Spinal cord (tissue), 10 donors: Measurements from ENCODE around the gene PTPMT1. TPM values are rescaled to one million over a fixed set of nuclear protein-coding genes. Genes with fewer than 3 reads are reported as not detected.

Experiments
- DNase-seq, 6 donors: peaks; one replicate each; pipeline versions ENCODE4 v3.0.0 to v3.0.0-alpha.2; 2013 to 2015; ENCODE audit warnings: low spot score in 6 of 6, low read depth in 4 of 6
- H3K27ac ChIP-seq: one replicate; pipeline ENCODE4 v1.5.1; 2013; ENCODE audit warnings: low read depth, low read length, control low read depth
- H3K27me3 ChIP-seq: one replicate; pipeline ENCODE4 v1.6.1; 2013; ENCODE audit warnings: low read length; ENCODE audit not compliant: control insufficient read depth, insufficient read depth
- H3K36me3 ChIP-seq: one replicate; pipeline ENCODE4 v1.6.1; 2013; ENCODE audit warnings: low read length; ENCODE audit not compliant: control insufficient read depth, insufficient read depth
- H3K4me1 ChIP-seq: one replicate; pipeline ENCODE4 v1.6.1; 2013; ENCODE audit warnings: low read length; ENCODE audit not compliant: control insufficient read depth, insufficient read depth
- H3K4me3 ChIP-seq: one replicate; pipeline ENCODE4 v1.5.1; 2013; ENCODE audit warnings: low read depth, low read length, control low read depth
- H3K9me3 ChIP-seq: one replicate; pipeline ENCODE4 v1.6.1; 2013; ENCODE audit warnings: low read length; ENCODE audit not compliant: control insufficient read depth, insufficient read depth
- WGBS: methylation state at CpG from one replicate; pipeline ENCODE4 v1.1.5; 2013; ENCODE audit warnings: missing lambda C conversion rate; ENCODE audit not compliant: insufficient coverage; 5-methylcytosine and 5-hydroxymethylcytosine counted together
- polyA plus RNA-seq, 2 donors: library from polyadenylated mRNA; unstranded; fragments of 120-200 nt; gene quantifications; one replicate each; pipeline ENCODE4 v1.2.1, GENCODE V29; 2013; ENCODE audit not compliant: insufficient read length in 2 of 2
- total RNA-seq, 2 donors: library from RNA; depleted of rRNA in 1 of 2; stranded (reverse); fragments of 120-200 nt in 1 of 2; fragments of >200 nt in 1 of 2; gene quantifications; one replicate each; pipeline versions ENCODE4 v1.2.3 to v1.2.4, GENCODE V29; 2013 to 2014
- donor health status: healthy.

Gene PTPMT1
- total and polyA plus RNA-seq, 4 donors: 41.8 to 83.7 (median 78.3) TPM

DNA sequence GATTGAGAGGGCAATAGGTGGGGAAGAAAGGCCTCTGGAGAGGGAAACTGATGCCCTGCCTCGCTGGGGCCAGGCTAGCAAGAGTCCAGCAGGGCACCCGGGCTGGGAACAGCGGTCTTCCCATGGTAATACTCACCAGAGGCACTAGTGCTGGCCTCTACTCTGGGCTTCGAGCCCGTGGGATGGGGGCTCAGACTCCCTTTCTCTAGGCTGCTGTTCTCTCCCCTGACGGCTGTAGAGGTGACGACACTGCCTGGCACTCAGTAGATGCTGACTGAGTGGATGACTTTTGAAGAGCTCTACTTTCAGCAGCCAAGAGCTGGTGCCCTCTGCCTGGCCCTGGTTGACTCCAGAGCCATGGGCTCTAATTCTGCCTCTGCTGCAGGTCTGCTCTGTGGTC, 29.6 kb downstream of the PTPMT1 start:
- DNase-seq: no peak
- Histone ChIP-seq H3K27ac (no peak overlapping the region), H3K9me3 (no peaks in the 10 kb centered on the region), H3K4me1 (peaks cover 37% of the 10 kb centered on the region), H3K4me3 (no peak overlapping the region), H3K36me3 (peaks cover 7% of the 10 kb centered on the region), H3K27me3 (peaks cover 2% of the 10 kb centered on the region)
- 58% methylated on average over 7 of the region's 7 CpGs for whole genome bisulfite sequencing

DNA sequence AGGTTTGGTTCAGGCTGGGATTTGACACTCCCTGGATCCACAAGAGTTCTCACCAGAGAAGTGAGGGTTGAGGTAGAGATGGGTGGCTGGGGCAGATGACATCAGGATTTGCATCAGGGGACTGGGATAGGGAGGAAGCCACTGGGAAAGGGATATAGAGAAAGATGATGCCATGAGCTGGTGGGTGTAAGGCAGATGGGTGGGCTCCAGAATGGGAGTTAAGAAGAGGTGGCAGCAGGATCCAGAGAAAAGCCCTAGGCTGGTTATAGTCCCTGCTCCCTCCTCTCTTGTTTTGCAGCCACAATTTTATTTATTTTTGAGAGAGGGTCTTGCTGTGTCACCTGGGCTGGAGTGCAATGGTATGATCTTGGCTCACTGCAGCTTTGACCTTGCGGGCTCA, 30.6 kb downstream of the PTPMT1 start:
- 89% methylated on average over 1 of the region's 1 CpG for WGBS
- H3K4me1 ChIP-seq: peaks cover 32% of the 10 kb centered on the region
- peaks cover 2% of the 10 kb centered on the region for H3K27me3 ChIP-seq
- no peaks in the 10 kb centered on the region for H3K9me3 ChIP-seq
- no peak overlapping the region for H3K4me3 ChIP-seq
- H3K27ac ChIP-seq: no peak overlapping the region
- DNase-seq: no peak
- H3K36me3 ChIP-seq: peaks cover 2% of the 10 kb centered on the region

DNA sequence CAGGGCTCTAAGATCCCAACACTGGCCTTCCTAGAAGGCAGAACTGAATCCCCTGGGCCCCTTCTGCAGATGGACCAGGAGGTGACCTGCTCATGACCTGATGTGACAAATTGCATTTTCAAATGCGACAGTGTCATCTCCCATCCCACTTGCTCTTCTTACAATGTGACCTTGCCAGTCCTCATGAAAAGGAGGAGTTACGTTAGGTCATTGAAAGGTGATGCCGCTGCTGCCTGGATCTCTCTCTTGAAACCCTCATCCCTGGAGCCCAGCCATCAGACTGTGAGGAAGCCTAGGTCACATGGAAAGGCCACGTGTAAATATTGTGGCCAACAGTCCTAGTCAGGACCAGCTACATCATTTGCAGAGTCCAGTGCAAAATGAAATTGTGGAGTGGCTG, 34.5 kb downstream of the PTPMT1 start:
- peaks cover 5% of the 10 kb centered on the region for H3K4me1 ChIP-seq
- 55% methylated on average over 4 of the region's 4 CpGs for WGBS
- H3K9me3 ChIP-seq: no peaks in the 10 kb centered on the region
- DNase-seq: no peak
- no peaks in the 10 kb centered on the region for H3K27me3 ChIP-seq
- H3K4me3 ChIP-seq: no peak overlapping the region
- H3K27ac ChIP-seq: no peak overlapping the region
- no peaks in the 10 kb centered on the region for H3K36me3 ChIP-seq

DNA sequence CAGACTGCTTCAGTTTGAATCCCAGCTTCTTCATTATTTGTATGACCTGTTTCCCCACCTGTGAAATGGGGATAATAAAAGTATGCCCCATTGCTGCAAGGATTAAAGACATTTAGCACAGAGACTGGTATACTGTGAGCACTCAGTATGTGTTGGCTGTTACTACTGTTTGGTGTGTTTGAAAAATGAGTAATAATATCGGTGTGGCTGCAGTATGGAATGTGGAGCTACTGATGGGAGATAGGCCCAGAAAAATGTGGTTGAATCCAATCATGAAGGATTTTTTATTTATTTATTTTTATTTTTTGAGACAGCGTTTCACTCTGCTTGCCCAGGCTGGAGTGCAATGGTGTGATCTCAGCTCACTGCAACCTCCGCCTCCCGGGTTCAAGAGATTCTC, 37.9 kb downstream of the PTPMT1 start:
- peaks cover 9% of the 10 kb centered on the region for H3K4me1 ChIP-seq
- H3K4me3 ChIP-seq: no peak overlapping the region
- DNase-seq: no peak
- no peaks in the 10 kb centered on the region for H3K27me3 ChIP-seq
- no peaks in the 10 kb centered on the region for H3K36me3 ChIP-seq
- no CpG with 5 or more reads among the region's 4 CpGs for WGBS
- no peaks in the 10 kb centered on the region for H3K9me3 ChIP-seq
- no peak overlapping the region for H3K27ac ChIP-seq

DNA sequence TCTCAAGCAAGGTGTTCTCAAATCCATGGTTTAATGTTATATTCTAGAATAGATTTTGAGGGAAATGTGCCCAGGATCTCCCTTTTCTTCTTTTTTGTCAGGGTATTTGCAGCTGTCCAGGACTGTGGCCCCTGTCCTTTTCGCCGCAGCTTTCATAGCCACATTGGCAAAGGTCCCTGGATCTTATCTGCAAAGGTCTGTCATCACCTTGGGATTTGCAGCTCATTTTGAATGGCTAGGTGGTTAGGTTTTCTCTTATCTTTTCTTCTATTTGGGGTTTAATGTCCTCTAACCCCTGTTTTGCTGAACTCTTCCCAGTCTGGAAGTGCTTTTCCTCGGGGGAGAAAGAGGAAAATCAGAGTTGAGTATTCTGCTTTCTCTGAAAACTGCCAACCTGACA, 40.5 kb downstream of the PTPMT1 start:
- Histone ChIP-seq H3K4me1 (peaks cover 9% of the 10 kb centered on the region), H3K27me3 (no peaks in the 10 kb centered on the region), H3K36me3 (peaks cover under 1% of the 10 kb centered on the region), H3K9me3 (no peaks in the 10 kb centered on the region), H3K4me3 (no peak overlapping the region), H3K27ac (no peak overlapping the region)
- no CpG with 5 or more reads among the region's 3 CpGs for WGBS
- no peak for DNase-seq

DNA sequence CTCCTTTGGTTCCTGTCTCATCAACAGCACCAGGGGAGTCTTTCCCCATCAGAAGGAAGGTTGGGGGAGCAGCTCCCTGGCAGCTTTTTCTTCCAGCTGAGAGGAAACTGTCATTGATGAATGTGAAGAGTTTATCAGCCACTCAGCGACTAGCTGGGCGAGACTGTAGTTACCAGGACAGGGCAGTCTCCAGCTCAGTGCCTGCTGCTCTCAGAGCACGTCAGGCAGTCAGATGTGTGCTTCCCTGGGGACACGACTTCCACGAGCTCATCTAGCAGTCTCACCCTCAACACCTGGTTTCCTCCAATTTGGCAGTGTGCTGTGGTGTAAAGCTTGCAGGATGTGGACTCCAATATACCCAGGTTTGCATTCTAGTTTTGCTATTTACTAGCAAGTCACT, 41.3 kb downstream of the PTPMT1 start:
- Histone ChIP-seq H3K27ac (no peak overlapping the region), H3K4me1 (peaks cover 9% of the 10 kb centered on the region), H3K27me3 (no peaks in the 10 kb centered on the region), H3K36me3 (peaks cover 5% of the 10 kb centered on the region), H3K4me3 (no peak overlapping the region), H3K9me3 (no peaks in the 10 kb centered on the region)
- peak in 1 of 6 donors; percentile 19 for DNase-seq
- WGBS: 19% methylated on average over 4 of the region's 5 CpGs

DNA sequence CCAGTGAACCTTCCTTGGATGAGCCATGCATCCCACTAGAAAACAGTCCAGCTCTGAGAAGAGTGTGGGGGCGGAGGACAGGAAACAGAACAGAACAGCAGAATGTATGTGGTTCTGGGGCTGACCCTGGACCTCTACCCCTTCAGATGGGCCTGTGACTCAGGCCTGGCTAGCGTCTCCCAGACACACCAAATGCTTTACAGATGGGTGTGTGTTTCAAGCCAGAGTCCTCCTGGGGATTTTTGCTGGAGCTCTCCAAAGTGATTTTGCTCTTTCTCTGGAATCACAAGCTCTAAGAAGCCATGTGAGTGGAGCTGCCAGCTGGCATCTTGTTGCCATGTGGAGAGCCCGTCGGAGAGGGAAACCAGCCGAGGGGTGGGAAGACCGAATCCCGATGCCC, 42.0 kb downstream of the PTPMT1 start:
- peak in 1 of 6 donors; percentile 75 for DNase-seq
- Histone ChIP-seq H3K27ac (no peak overlapping the region), H3K9me3 (no peaks in the 10 kb centered on the region), H3K4me1 (peaks cover 9% of the 10 kb centered on the region), H3K27me3 (no peaks in the 10 kb centered on the region), H3K4me3 (no peak overlapping the region), H3K36me3 (peaks cover 5% of the 10 kb centered on the region)
- WGBS: 58% methylated on average over 6 of the region's 7 CpGs

DNA sequence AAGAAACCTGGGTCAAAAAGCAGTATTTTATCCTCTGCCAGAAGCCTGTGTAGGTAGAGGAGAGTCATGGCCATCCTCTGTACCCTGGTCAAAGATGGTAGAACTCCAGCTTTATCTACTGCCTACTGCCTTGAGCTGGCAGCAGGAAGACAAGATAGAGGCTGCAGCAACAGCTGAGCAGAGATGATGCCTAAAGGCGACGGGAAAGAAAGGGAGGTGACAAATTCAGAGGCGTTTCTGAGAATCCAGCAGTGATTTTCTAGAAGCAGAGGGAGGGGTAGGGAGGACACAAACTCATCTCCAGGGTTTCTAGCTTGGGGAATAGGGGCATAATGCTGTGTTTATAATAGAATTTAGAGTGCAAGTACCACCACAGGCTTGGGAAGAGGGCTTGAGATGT, 44.3 kb downstream of the PTPMT1 start:
- H3K27ac ChIP-seq: no peak overlapping the region
- no peak for DNase-seq
- H3K4me3 ChIP-seq: no peak overlapping the region
- no peaks in the 10 kb centered on the region for H3K9me3 ChIP-seq
- 81% methylated on average over 3 of the region's 3 CpGs for WGBS
- peaks cover 5% of the 10 kb centered on the region for H3K36me3 ChIP-seq
- peaks cover 13% of the 10 kb centered on the region for H3K4me1 ChIP-seq
- no peaks in the 10 kb centered on the region for H3K27me3 ChIP-seq

DNA sequence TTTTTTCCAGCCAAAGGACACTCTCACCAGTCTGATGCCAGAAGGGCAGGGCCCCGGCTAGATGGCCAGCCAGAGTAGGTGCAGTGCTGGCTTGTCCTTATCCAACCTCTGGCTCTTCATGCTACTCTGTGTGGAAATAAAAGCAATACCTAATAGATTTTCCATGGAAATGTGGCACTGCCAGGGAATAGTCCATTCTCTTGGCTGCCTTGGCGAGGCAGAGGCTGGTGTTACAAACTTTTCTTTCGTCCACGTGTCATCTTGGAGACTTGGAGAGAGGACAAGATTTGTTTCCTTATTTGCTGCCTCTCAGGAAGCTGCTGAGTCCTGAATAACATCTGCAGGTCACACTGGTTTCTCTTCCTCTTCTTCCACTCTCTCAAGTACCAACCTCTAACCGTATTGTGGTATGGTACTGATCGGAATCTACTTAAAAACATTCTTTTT, 46.0 kb downstream of the PTPMT1 start:
- H3K27ac ChIP-seq: no peak overlapping the region
- WGBS: 83% methylated on average over 4 of the region's 6 CpGs
- DNase-seq: no peak
- no peaks in the 10 kb centered on the region for H3K9me3 ChIP-seq
- H3K4me1 ChIP-seq: peaks cover 13% of the 10 kb centered on the region
- no peaks in the 10 kb centered on the region for H3K27me3 ChIP-seq
- no peak overlapping the region for H3K4me3 ChIP-seq
- H3K36me3 ChIP-seq: peaks cover 7% of the 10 kb centered on the region

DNA sequence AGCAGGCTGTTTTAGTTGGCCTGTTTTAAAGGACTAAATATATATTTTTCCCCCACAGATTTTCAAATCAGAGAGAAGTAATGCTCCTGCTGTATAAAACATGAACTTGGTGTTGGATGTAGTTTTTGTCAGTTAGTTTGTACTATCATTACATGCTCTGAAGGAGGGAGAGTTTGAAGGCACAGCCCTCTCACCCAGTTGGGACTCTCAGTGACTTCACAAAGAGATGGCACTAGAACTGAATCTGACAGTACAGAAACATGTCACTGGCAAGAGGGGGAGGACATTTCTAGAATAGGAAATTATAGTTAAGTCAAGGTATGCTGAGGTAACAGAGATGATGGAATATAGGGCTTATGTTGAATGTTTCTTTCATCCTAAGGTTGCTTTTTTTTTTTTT, 49.9 kb downstream of the PTPMT1 start:
- Histone ChIP-seq H3K4me1 (peaks cover 4% of the 10 kb centered on the region), H3K27ac (no peak overlapping the region), H3K27me3 (no peaks in the 10 kb centered on the region), H3K36me3 (peaks cover 28% of the 10 kb centered on the region), H3K9me3 (no peaks in the 10 kb centered on the region), H3K4me3 (no peak overlapping the region)
- no peak for DNase-seq
